GM21717 (cell line): ENCODE measurements around the gene FOXI3.
"Not testable (repeated sequence)": the region's sequence is repeated elsewhere in the genome, so short reads cannot be mapped to it uniquely, and the experiment has no call there.

ENCODE experiments used
- ATAC-seq: cut with Tn5 transposase; IDR thresholded peaks from one replicate; pipeline ENCODE4 v1.9.1; 2021; ENCODE audit warnings: mild to moderate bottlenecking, moderate library complexity; ENCODE audit not compliant: unreplicated experiment

Gene FOXI3

DNA sequence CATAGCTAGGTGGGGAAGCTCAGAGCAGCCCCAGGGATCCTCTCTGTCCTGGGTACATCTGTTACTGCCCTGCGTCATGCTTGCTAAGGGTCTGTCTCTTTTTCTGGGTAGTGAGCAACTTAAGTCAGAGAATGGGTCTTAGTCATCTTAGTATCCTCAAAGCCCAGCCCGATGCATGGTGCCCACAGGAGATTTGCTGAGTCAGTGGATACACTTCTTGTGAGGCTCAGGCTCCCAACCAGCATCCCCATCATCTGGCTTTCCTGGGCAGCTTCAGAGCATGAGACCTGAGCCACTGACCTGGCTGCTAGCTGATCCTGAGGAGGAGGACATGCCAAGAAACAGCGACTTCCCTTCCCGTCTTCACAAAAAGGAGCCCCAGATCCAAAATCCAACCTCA, 10.0 kb downstream of the FOXI3 start:
- ATAC-seq, result no peak

DNA sequence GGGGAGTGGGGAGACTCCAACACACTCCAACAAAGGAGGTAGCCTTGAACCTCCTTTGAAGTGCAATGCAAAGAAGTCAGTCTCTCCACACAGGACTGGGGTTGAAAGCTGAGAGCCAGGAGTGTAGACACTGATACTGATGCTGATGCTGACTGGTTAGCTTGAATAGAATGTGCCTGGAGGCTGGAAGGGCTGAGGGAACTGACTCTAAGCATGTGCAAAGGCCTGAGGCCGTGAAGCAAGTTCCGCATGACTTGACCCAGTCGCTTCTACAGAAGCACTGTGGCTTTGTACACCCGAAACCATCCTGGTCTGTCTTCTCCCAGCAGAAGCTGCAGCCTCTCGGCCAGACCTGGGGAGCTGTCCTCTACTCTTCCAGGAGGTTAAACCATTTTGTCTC, 10.4 kb downstream of the FOXI3 start:
- no peak for ATAC-seq

DNA sequence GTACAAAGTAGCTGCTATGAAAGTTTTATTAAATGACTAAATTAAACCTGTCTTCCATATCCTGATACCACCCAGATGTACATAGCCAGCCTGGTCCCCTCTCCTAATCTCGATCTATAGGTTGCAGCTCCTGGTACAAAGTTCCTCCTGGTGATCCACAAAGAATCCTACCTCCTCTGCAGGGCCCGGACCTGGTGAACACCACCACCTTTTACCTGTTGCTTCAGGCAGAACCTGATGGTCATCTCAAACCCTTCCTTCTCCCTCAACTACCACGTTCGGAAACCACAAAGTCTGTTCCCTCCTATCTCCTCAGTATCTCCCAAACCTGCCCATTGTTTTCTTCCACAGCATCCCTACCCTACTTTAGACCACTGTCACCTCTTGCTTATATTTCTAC, 15.5 kb downstream of the FOXI3 start:
- no peak for ATAC-seq

DNA sequence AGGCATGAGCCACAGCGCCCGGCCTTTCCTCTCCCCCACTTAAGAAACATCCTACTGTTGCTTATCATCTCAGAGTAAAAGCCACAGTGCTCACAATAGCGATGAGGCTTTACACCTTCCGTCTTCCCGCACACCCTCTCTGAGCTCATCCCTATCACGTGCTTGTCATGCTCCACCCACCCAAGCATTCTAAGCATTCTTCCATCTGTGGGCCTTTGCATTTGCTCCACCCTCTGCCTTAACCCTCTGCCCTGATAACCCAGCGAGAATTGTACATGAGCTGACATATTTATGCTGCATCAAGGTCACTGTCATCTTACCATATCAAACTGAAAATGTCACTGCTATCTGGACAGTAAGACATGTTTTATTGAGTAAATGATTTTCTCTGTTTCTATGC, 22.6 kb downstream of the FOXI3 start:
- no peak for ATAC-seq

DNA sequence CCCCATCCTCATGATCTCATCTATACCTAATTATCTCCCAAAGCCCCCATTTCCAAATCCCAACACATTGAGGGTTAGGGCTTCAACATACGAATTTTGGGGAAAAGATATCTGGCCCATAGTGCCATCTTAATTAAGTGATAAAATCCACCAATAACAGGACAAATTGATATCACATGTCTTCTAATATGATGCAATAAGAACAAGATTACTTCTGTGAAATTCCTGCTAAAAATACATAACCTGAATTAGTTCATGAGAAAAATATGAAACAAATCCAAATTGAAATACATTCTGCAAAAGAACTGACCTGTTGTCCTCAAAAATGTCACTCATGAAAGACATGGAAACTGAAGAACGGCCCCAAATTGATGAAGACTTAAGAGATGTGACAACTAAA, 28.8 kb downstream of the FOXI3 start:
- ATAC-seq, result no peak

DNA sequence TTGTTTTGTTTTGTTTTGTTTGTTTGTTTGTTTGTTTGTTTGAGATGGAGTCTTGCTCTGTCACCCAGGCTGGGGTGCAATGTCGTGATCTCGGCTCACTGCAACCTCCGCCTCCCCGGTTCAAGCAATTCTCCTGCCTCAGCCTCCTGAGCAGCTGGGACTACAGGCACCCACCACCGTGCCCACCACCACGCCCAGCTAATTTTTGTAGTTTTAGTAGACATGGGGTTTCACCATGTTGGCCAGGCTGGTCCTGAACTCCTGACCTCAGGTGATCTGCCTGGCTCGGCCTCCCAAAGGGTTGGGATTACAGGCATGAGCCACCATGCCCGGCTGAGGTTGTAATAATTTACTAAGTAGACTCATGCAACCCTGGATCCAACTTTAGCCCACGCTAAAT, 33.4 kb downstream of the FOXI3 start:
- ATAC-seq, result not testable (repeated sequence)

DNA sequence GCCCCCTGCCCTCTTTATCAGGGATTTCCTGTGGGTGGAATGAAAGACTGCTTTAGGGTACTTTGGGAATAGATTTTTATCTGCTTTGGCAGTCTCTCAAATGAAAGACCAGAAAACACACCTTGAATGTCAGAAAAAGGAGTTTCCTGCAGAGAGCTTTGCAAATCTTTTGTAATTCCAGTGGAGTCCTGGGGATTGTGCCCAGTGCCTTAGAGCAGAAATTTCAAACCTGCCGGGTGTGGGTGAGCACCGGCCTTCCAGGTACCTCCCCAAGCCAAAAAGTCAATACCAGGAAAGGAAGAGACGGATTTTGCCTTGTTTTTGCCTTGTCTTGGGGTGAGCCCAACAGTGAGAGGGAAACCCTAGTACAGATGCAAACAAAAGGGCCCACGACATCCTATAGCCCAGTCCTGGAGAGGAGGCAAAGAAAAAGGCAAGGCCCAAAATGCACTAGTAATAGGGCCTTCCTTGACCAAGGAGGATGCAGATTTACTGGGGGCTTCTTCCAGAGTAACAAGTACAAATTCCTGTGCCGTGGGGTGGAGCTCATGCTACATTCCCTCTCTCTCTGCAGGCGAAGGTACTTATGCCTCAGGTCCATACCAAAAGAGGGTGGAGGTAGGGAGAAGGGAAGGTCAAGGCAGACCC, 36.4 kb downstream of the FOXI3 start:
- ATAC-seq, result no peak

DNA sequence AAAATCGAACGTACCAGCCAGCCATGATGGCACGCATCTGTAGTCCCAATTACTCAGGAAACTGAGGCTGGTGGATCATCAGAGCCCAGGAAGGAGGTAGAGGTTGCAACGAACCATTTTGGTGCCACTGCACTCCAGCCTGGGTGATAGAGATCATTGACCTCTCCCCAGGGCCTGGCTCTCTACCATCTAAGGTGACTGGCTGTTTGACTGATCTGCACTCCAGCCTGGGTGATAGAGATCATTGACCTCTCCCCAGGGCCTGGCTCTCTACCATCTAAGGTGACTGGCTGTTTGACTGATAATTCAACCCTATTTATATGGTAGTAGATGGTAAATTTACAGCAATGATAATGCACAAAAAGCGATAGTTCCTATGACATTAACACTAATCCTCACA, 43.6 kb downstream of the FOXI3 start:
- ATAC-seq, result not testable (repeated sequence)

DNA sequence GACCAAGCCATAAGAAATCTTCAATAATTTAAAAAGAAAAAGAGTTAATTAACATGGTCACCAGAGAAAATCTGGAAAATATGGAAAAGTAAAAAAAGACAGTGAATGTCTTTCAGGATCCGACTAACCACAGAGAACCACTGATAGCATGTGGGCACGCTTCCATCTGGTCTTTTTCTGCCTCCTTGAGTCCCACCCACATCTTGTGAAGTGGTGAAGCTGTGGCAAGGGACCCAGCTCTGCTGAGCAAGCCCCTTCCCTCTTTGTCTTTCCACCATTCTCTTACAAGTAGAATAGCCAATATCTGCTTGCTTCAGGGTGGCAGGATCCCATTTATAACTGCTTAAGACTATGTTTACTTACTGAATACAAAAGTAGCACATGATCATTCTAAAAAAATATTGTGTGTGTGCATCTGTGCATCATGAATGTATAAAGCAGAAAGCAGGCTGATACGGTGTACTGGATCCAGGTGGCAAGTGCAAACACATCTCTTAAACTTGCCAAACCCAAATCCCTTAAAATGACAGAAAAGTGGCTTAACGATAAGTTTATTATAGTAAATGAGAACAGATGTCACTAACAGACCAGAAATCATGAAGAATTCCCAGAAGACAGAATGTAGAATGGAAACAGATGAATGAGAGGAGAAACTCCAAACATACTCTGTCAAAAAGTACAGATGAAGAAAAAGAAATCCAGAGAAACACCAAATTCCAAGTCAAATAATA, 52.3 kb downstream of the FOXI3 start:
- ATAC-seq, result no peak

DNA sequence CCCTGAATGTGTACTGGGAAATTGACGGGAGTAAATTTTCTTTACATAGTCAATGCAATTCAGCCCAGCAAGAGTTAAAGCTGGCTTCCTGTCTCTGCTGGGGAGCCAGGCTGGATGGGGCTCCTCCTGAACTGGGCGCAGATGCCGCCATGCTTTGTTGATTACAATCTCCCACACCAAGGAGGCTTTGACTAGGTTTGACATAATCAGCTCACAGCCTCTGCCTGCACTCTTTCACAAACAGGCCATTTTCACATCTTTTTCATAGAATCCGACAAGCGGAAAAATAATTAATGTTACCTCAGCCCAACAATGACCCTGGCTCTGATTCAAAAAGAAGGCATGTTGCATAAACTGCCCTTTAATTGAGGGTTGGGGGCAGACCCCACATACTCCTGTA, 54.3 kb downstream of the FOXI3 start:
- no peak for ATAC-seq
